GM12892 (cell line): ENCODE measurements around the gene NOL4L.

Experiments
- POLR2A ChIP-seq: IDR thresholded peaks from 2 replicates; pipeline ENCODE4 v1.6.1; 2011; ENCODE audit warnings: low read depth, low read length, control low read depth
- POLR2AphosphoS5 ChIP-seq: IDR thresholded peaks from 2 replicates; pipeline ENCODE4 v1.6.1; 2011; ENCODE audit warnings: low read depth, low read length, control low read depth
- TAF1 ChIP-seq: IDR thresholded peaks from 2 replicates; pipeline ENCODE4 v1.6.1; 2011; ENCODE audit warnings: low read depth, mild to moderate bottlenecking, control low read depth, low read length, borderline replicate concordance

- TF ChIP-seq POLR2AphosphoS5, result no peak
- no peak for TF ChIP-seq POLR2A
- TF ChIP-seq TAF1, result no peak
Measured at GRCh38 chr20:32449890-32450401, 135.2 kb downstream of the NOL4L start.
